Measurements from ENCODE around the gene ATP8A1.

- TF ChIP-seq, protein P1, sequence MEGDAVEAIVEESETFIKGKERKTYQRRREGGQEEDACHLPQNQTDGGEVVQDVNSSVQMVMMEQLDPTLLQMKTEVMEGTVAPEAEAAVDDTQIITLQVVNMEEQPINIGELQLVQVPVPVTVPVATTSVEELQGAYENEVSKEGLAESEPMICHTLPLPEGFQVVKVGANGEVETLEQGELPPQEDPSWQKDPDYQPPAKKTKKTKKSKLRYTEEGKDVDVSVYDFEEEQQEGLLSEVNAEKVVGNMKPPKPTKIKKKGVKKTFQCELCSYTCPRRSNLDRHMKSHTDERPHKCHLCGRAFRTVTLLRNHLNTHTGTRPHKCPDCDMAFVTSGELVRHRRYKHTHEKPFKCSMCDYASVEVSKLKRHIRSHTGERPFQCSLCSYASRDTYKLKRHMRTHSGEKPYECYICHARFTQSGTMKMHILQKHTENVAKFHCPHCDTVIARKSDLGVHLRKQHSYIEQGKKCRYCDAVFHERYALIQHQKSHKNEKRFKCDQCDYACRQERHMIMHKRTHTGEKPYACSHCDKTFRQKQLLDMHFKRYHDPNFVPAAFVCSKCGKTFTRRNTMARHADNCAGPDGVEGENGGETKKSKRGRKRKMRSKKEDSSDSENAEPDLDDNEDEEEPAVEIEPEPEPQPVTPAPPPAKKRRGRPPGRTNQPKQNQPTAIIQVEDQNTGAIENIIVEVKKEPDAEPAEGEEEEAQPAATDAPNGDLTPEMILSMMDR (IDR thresholded peaks at IDR 0.05), result no peak
- TF ChIP-seq POLR2A (IDR thresholded peaks at IDR 0.05), result no peak
Observed at GRCh38 chr4:42632653-42633382, 24.1 kb downstream of the ATP8A1 start.

All from body of pancreas (tissue), 4 donors.